Body of pancreas (tissue), 4 donors: ENCODE results near the gene ZC4H2.

Experiments used
- CTCF ChIP-seq, 7 experiments: fragments of 450-650 bp in 4 of 7; fragments of 200-600 bp in 3 of 7; sonication (generic) in 3 of 7; IDR thresholded peaks; one replicate each; pipeline ENCODE4 v1.5.1; 2016 to 2019; ENCODE audit warnings: antibody characterized with exemption in 7 of 7
- POLR2A ChIP-seq, 3 donors: fragments of 450-650 bp; IDR thresholded peaks; one replicate each; pipeline ENCODE4 v1.6.1; 2016; ENCODE audit warnings: antibody characterized with exemption in 3 of 3, mild to moderate bottlenecking in 2 of 3

GRCh38 chrX:64975491-64975890 lies 759 bp downstream of the ZC4H2 start:
- TF ChIP-seq POLR2A (IDR thresholded peaks at IDR 0.05) (no peak), CTCF (IDR thresholded peaks at IDR 0.05) (no peak)
